CD4-positive, alpha-beta T cell treated with Interleukin-6 for 4 hours (primary cell): Measurements from ENCODE around the gene ATP5MC2.
"Not testable (repeated sequence)": the region's sequence is repeated elsewhere in the genome, so short reads cannot be mapped to it uniquely, and the experiment has no call there.

Source experiments
- DNase-seq: peaks from one replicate; pipeline ENCODE4 v3.0.0-alpha.2; 2020; ENCODE audit warnings: mixed read lengths

ATP5MC2 gene

GRCh38 chr12:53688134-53688533 is 12.3 kb upstream of the ATP5MC2 start:
- DNase-seq = no peak

DNA sequence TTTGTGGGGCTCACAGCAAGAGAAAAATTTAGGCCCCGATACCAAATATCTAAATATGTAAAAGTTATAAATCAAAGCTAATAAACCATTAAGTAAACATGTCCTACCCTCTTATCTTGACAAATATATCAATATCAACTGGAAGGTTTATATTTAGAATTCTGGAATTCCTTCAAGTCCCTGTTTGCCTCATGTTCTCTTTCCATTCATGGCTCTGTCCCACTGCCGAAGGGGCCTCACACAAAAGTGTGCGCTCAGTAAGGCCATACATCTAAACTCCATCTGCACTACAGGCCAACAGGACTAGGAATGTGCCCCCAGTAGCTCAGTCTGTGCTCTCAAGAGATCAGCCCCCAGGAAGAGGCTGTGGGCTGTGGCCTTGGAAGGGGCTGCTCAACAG is 10.6 kb upstream of the ATP5MC2 start:
- no peak for DNase-seq

GRCh38 chr12:53684654-53685220 is 8.9 kb upstream of the ATP5MC2 start:
- no peak for DNase-seq

GRCh38 chr12:53683983-53684382 is 8.1 kb upstream of the ATP5MC2 start:
- no peak for DNase-seq

- no peak for DNase-seq
Observed at GRCh38 chr12:53683494-53683893, 7.6 kb upstream of the ATP5MC2 start.

DNA sequence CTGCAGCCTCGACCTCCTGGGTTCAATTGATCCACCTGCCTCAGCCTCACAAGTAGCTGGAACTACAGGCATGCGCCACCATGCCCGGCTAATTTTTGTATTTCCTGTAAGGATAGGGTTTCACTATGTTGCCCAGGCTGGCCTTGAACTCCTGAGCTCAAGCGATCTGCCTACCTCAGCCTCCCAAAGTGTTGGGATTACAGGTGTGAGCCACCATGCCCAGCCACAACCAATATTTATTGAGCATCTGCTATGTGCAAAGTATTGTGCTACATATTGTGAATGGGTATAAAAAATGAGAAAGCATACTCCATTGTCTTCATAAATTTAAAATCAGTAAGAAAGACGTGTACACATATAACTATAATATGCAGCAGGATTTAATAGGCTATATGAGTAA is 4.2 kb upstream of the ATP5MC2 start:
- DNase-seq = not testable (repeated sequence)

DNA sequence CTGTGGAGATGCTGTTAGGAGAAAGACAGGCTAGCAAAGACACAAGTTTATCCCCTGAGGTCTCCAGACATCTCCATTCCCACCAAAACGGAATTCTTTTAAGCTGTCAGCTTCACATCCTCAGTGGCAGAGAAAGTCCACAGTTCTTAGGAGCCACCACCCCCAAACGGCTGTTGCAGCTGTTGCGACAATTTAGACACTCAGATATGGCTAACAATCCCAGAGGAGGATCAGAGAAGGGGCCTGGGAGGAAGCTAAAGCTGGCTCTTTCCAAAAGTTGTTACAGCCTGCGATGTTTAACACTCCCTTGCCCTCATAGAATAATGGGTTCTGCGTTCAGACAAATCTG is 1.9 kb upstream of the ATP5MC2 start:
- DNase-seq = no peak

- no peak for DNase-seq
Observed at GRCh38 chr12:53677016-53677799, 1.3 kb upstream of the ATP5MC2 start.

DNA sequence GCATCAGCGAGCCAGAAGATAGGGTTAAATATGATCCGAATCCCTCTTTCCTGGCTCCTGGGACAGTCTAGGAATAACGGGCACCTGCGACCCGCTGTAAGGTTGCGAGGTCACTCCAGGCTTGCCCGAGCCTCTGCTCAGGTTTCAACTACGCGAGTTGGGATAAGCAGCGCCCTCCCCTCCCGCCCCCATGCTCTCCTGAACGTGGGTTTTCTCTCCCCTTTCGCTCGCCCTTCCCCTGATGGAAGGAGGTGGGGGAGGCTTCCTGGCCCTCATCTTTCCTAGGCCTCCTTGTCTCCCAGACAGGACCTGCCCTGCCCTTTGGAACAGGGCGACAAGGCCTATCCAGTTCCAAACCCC is 753 bp upstream of the ATP5MC2 start:
- DNase-seq = peak; percentile 40

GRCh38 chr12:53674977-53675700 is 744 bp downstream of the ATP5MC2 start:
- DNase-seq = no peak

DNA sequence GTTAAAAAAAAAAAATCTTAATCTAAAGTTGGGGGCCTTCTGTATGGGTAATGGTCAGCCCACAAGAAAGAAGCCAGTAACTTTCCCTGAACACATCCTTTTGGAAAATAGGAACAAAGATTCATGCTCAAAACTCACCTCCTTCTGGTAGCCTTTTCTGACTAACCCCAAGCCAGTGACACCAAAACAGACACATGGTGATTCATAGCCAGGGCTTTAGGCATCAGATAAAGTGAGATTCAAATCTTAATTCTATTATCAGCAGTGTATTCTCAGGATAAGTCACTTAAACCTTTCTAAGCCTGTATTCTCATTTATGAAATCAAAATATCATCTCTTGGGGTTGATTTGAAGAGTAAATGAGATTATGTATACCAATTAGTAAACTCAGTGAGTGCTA is 4.9 kb downstream of the ATP5MC2 start:
- no peak for DNase-seq

- no peak for DNase-seq
Observed at GRCh38 chr12:53670308-53670707, 5.6 kb downstream of the ATP5MC2 start.

GRCh38 chr12:53667080-53667479 is 8.8 kb downstream of the ATP5MC2 start:
- DNase-seq = no peak

DNA sequence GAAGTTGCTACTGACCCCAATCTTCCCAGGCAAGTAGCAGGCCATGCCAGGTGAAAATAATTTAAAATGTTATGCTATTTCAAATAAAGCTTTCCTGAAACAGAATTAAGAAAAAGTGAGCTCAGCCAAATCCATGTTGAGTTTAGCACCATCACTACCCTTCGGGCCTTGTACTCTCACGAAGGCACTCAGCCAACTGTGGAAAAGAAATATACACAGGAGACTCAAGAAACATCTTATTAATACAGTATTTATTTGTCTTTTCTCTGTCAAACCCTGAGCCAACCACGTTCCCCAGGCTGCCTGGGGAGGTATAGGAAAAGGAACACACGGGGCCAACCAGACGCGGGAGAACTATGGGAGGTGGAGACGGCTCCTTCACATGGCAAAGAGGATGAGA is 10.9 kb downstream of the ATP5MC2 start:
- DNase-seq = no peak

GRCh38 chr12:53664191-53664590 is 11.7 kb downstream of the ATP5MC2 start:
- no peak for DNase-seq

DNA sequence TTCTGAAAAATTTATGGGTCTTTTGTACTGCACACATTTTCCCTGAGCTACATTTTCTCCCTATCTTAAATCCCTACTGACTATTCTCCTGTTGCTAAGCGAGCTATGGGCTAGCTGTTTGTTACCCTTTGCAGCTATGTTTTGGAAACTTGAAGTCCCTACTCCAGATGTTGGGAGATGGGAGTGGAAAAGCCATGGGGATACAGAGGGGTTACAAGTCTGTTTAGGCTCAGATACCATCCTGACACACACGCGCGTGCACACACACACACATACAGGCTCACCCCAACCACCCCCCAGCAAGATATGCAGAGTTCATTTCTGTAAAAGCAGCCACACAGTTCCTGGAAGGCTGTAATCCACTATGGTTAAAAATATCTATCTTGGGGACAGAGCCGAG is 15.8 kb downstream of the ATP5MC2 start:
- no peak for DNase-seq

DNA sequence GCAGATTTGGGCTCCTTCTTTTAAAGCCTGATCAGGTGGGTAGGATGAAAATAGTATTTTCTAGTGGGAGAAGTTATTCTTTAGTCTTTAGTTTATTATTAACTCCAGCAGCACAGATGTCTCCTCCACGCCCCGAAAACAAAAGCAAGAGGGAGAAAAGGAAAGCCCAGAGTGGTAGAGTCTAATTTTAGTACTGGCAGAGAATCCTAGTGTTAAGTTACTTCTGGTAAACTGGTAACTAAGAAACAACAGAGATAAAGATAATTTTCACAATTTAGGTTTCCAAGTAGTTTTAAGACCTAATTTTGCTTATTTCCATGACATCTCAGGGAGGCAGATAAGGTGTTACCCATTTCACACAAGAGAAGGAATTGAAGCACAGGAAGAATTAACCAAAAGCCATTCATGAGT is 16.3 kb downstream of the ATP5MC2 start:
- no peak for DNase-seq

GRCh38 chr12:53659011-53659551 is 16.8 kb downstream of the ATP5MC2 start:
- no peak for DNase-seq

DNA sequence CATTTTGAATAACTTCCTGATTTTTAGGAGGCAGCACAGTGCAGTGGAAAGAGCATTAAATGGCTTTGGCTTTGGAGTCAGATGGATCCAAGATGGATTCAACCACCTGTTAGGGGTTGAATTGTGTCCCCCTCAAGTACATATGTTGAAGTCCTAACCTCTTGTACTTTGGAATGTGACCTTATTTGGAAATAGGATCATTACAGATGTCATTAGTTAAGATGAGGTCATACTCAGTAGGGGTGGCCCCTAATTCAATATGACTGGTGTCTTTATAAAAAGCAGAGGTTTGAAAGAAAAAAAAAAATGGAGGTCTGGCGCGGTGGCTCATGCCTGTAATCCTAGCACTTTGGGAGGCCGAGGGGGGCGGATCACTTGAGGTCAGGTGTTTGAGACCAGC is 18.8 kb downstream of the ATP5MC2 start:
- DNase-seq = no peak

- DNase-seq = no peak
Observed at GRCh38 chr12:53653595-53653994, 22.3 kb downstream of the ATP5MC2 start.

DNA sequence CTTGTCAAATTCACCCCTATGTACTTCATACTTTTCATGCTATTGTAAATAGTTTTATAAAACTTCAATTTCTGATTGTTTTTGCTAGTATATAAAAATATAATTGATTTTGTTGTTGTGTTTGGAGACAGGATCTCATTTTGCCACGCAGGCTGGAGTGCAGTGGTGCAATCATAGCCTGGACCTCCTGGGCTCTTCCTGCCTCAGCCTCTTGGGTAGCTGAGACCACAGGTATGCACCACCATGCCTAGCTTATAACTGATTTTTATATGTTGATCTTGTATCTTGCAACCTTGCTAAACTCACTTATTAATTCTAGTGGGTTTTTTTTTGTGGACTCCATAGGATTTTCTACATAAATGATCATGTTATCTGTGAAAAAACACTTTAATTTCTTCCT is 23.5 kb downstream of the ATP5MC2 start:
- DNase-seq = no peak

DNA sequence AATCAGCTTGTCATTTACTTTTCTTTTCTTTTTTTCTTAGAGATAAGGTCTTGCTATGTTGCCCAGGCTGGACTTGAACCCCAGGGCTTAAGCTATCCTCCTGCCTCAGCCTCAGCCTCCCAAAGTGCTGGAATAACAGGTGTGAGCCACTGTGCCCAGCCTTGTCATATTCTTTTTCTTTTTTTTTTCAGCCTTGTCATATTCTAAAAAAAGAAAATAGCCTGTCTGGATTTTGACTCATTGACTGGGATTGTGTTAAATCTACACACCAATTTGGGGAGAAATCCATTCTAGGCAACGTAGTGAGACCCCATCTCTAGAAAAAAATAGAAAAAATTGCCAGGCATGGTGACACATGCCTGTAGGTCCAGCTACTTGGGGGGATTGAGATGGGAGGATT is 24.1 kb downstream of the ATP5MC2 start:
- DNase-seq = no peak

- not testable (repeated sequence) for DNase-seq
Observed at GRCh38 chr12:53646300-53646699, 29.6 kb downstream of the ATP5MC2 start.

DNA sequence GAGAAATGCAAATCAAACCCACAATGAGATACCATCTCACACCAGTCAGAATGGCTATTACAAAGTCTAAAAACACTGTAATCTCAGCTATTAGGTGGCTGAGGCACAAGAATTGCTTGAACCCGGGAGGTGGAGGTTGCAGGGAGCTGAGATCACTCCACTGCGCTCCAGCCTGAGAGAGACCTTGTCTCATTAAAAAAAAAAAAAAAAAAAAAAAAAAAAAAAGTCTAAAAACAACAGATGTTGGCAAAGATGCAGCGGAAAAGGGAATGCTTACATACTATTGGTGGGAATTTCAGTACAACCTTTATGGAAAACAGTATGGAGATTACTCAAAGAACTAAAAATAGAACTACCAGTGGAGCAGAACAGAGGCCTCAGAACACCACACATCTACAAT is 30.7 kb downstream of the ATP5MC2 start:
- DNase-seq = no peak
